ENCODE data around the gene CDX1. TPM values are rescaled to one million over a fixed set of nuclear protein-coding genes. Genes with fewer than 3 reads are reported as not detected.
A peak's percentile ranks its signal among the peaks of the same experiment; 100 is the strongest.

CDX1 gene
- total and polyA plus RNA-seq, 2 of the 8 experiments (the other 6 are each of a cell fraction or from before 2014, with no cell fraction given) = not detected

DNA sequence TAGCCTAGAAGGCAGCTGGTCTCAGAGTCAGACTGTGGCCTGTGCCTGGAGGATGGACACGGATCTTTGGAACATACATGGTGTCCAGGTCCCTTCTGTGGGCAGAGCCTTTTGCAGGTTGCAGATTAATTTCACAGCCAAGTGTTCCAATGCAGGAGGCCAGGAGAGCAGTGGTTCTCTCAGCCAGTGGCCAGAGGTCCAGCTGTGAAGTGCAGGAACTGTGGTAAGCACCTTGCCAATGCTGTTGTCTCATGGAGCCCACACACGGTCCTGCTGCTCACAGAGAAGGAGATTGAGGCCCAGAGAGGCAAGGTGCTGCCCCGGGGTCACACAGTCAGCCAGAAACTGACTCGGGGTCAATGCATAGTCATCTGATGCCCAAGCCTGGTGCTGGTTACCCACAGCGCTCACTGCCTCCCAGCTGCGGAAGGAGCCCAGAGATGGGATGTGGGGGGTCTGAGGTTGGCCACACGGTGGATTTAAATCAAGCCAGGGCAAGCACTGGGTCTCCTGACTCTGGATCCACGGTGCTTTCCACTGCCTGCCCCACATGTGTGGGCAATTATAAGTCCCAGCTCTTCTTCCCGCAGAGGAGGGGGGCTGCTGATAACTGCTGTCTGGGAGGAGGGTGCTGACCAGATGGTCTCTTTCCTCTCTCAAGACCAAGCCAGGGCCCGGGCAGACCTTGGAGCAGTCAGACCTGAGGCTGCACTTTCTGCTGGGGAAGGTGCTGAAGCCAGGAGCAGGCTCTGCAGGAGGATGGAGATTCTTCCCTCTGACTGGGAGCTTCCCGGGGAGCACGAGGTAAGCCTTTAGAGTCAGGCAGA, 13.7 kb upstream of the CDX1 start:
- H3K36me3 ChIP-seq (ENCODE audit: control insufficient read depth in 2 of 4, insufficient read depth in 4 of 4, low read length in 3 of 4) = no peaks in the 10 kb centered on the region
- H3K4me2 ChIP-seq (ENCODE audit: insufficient read depth in 1 of 2, low read depth in 2 of 2, low read length in 2 of 2) = peak overlapping the region in 1 of 2 experiments; percentile 73; a peak in 1 of 4 replicates
- ChIA-PET CTCF (ENCODE audit: partially characterized antibody) (interaction anchor here (0.7 to 15.3 kb wide), 16 partner anchors 8 to 186 kb away, joined by 3 to 372 read pairs (median 4); partner anchors contain the start of gene SLC6A7), POLR2A (ENCODE audit: partially characterized antibody) (interaction anchor here (1.6 to 3.4 kb wide), 2 partner anchors 12 to 14 kb away, joined by 5 to 14 read pairs; no protein-coding TSS in a partner anchor)
- no peak overlapping the region for H3K27ac ChIP-seq (ENCODE audit: low read depth, low read length)
- no peak overlapping the region for H3K18ac ChIP-seq (ENCODE audit: extremely low read depth, low read length)
- H3K79me1 ChIP-seq (ENCODE audit: low read depth, low read length) = no peaks in the 10 kb centered on the region
- no peak overlapping the region for H3K9ac ChIP-seq (replicated peaks in 1 of 4; ENCODE audit: extremely low read depth in 1 of 4, low read depth in 3 of 4, low read length in 3 of 4)
- H2AK5ac ChIP-seq (ENCODE audit: low read depth, low read length) = 0 out of 2 replicates have a peak overlapping the region, but pooled peaks have one; percentile 17
- H2BK15ac ChIP-seq (ENCODE audit: low read length) = peak overlapping the region; percentile 0; the same call in 1 of the 2 replicates
- 0 out of 2 replicates have a peak overlapping the region, but pooled peaks have one; percentile 66 for H2BK20ac ChIP-seq (ENCODE audit: low read length)
- no peak overlapping the region for H3K14ac ChIP-seq (ENCODE audit: insufficient read length)
- H3K4me3 ChIP-seq (ENCODE audit: extremely low read depth in 1 of 4, insufficient read depth in 2 of 4, low read depth in 3 of 4, low read length in 4 of 4) = no peak overlapping the region
- H3K23ac ChIP-seq (ENCODE audit: insufficient read length) = no peak overlapping the region
- H4K5ac ChIP-seq (ENCODE audit: insufficient read length, low read depth, low read length) = no peak overlapping the region
- H3K27me3 ChIP-seq (replicated peaks in 1 of 4; ENCODE audit: control insufficient read depth in 3 of 4, extremely low read depth in 1 of 4, insufficient read depth in 3 of 4, low read length in 3 of 4) = no peaks in the 10 kb centered on the region; a peak in 2 of 7 replicates
- FAIRE-seq (no peak), DNase-seq (ENCODE audit: low read depth in 1 of 2, low spot score in 2 of 2) (no peak)
- 0 out of 2 replicates have a peak overlapping the region, but pooled peaks have one; percentile 7 for H2BK12ac ChIP-seq (ENCODE audit: low read depth, low read length)
- H3K4ac ChIP-seq (replicated peaks; ENCODE audit: insufficient read length, low read depth, low read length) = no peak overlapping the region
- H3K4me1 ChIP-seq (replicated peaks in 1 of 4; ENCODE audit: control insufficient read depth in 3 of 4, insufficient read depth in 4 of 4, low read length in 3 of 4) = peaks cover 6 to 24% (median 12%) of the 10 kb centered on the region in 4 experiments
- TF ChIP-seq, protein P1, sequence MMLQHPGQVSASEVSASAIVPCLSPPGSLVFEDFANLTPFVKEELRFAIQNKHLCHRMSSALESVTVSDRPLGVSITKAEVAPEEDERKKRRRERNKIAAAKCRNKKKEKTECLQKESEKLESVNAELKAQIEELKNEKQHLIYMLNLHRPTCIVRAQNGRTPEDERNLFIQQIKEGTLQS (IDR thresholded peaks at IDR 0.05; ENCODE audit: insufficient read depth, low read depth, low read length) = no peak
- TF ChIP-seq SIRT6 (IDR thresholded peaks at IDR 0.05; ENCODE audit: low read length) = no peak
- TF ChIP-seq NRF1 (IDR thresholded peaks at IDR 0.05; ENCODE audit: low read depth, low read length) = no peak
- TF ChIP-seq SIN3A (conservative IDR thresholded peaks at IDR 0.05 in 1 of 2, IDR thresholded peaks at IDR 0.05 in 1 of 2; ENCODE audit: low read depth in 1 of 2, low read length in 2 of 2) = no peak
- TF ChIP-seq SAP30 (IDR thresholded peaks at IDR 0.05; ENCODE audit: insufficient read depth, insufficient replicate concordance, low read length) = no peak
- TF ChIP-seq HDAC2 (IDR thresholded peaks at IDR 0.05; ENCODE audit: borderline replicate concordance in 1 of 2, low read depth in 2 of 2, low read length in 2 of 2) = no peak
- no peak for TF ChIP-seq CHD2 (IDR thresholded peaks at IDR 0.05; ENCODE audit: low read length)
- H4K20me1 ChIP-seq (replicated peaks in 1 of 2; ENCODE audit: control insufficient read depth in 1 of 2, insufficient read depth in 2 of 2, low read length in 2 of 2) = no peaks in the 10 kb centered on the region
- no peak overlapping the region for H2AFZ ChIP-seq (ENCODE audit: low read length)
- no peaks in the 10 kb centered on the region; the same call in 1 of the 2 replicates for H3K23me2 ChIP-seq (ENCODE audit: low read depth, low read length)
- H3K9me3 ChIP-seq (ENCODE audit: insufficient read depth in 2 of 2, low read depth in 1 of 2, low read length in 1 of 2) = no peaks in the 10 kb centered on the region
- no peak overlapping the region for H4K8ac ChIP-seq (ENCODE audit: extremely low read depth, insufficient read depth, low read length)
- H3K56ac ChIP-seq (replicated peaks; ENCODE audit: insufficient read length, low read depth, low read length) = no peak overlapping the region
- H4K91ac ChIP-seq (replicated peaks; ENCODE audit: insufficient read length, low read length) = no peak overlapping the region
- H3K79me2 ChIP-seq (ENCODE audit: control insufficient read depth in 1 of 2, insufficient read depth in 2 of 2, low read length in 2 of 2) = no peaks in the 10 kb centered on the region
- peak overlapping the region; percentile 1; the same call in 1 of the 2 replicates for H2BK5ac ChIP-seq (ENCODE audit: low read depth, low read length)
- H2BK120ac ChIP-seq (replicated peaks; ENCODE audit: low read depth, low read length) = no peak overlapping the region
- 82% methylated on average over 11 of the region's 12 CpGs; no CpG with 5 or more reads in 1 of the 2 experiments for WGBS, 2 experiments (ENCODE audit: extremely low coverage in 1 of 2, insufficient coverage in 1 of 2, insufficient read length in 1 of 2, insufficient replicate concordance in 2 of 2, low coverage in 1 of 2, low lambda C conversion rate in 2 of 2, missing lambda C conversion rate in 1 of 2)

Data from H1 (cell line).